ENCODE measurements around the gene DLX1.
"Not testable (repeated sequence)": the region's sequence is repeated elsewhere in the genome, so short reads cannot be mapped to it uniquely, and the experiment has no call there.

DLX1 gene

DNA sequence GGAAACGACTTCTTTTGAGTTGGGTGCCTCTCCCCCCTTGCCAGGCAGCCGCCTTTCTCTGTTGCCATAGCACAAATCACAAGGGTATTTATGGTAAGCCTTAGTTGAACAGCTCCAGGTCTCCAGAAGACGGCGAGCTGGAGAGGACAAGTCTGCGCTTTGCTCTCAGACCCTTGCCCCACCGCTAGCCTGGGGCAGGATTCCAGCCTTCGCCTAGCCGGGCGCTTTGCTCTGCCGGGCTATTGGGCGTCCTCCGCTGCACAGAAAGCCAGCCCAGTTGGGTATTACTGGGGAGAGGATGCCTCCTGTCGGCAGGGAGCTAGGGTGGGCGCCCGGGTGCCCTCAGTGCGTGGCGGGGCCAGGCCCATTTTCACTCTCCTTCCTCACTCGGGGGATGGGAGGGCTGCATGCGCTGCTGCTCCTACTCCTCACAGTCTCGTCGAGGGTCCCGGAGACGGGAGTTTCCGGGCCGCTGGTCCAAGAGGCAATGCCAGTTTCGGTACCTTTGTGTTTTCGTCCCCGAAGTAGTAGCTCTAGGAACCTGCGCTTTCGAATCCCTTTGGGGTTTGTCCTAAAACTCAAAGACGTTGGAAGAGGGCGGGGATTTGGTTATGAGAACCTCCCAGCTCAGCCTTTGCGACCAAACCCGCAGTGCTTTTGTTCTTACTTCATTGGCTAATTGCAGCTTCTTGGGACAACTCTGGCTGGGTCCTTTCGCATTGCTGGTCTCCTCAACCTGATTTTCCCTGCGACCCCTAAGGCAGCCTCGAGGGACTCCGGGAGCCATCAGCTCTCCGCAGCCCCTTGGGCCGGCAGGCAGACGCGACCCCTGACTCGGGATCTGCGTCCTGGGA, 21.0 kb downstream of the DLX1 start:
- H3K36me3 Mint-ChIP-seq, result no peaks in the 10 kb centered on the region
- peak overlapping the region; percentile 34 for H3K4me3 Mint-ChIP-seq
- H3K4me1 Mint-ChIP-seq (ENCODE audit: low read depth), result peaks cover 55% of the 10 kb centered on the region
- peaks cover 48% of the 10 kb centered on the region for H3K27me3 Mint-ChIP-seq
- H3K27ac Mint-ChIP-seq, result no peak overlapping the region
- H3K9me3 Mint-ChIP-seq (ENCODE audit: low read depth), result no peaks in the 10 kb centered on the region

DNA sequence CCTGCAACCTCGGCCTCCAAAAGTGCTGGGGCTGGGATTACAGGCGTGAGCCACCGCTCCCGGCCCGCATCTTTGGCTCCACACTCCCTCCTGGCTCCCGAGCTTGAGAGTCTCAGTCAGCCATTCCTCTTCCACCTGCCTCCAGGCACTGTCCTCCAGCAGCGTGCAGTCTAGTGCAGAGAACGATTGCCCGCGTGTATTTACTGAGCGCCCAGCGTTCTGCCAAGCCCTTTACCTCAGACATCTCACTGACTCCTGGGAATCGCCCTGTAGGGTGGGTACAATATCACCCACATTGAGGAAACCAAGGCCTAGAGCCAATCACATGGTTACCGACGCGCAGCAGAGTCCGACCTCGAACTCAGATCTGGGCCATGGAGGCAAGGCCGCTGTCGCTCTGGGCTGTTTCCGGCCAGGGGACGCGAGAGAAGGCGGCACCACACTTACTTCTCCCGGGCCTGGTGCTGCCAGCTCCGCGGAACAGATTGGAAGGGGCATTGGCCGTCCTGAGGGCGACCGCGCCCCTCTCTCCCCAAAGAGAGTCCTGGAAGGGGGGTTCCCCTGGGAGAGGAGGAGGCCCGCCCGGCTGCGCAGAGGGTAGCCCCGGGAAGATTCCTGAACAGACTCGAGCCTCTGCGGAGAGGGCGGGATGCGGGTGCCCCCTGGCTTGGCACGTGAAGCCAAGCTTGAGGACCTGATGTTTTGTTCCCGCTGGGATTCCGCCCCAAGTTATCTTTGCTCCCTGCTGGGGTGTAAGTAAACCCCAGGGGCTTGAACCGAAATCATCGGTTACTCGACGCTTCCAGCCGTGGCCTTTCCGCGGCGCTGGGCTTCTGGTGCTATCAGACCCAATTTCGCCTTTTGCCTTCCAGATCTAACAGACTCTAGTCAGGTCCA, 22.6 kb downstream of the DLX1 start:
- peaks cover 44% of the 10 kb centered on the region for H3K4me1 Mint-ChIP-seq (ENCODE audit: low read depth)
- no peaks in the 10 kb centered on the region for H3K9me3 Mint-ChIP-seq (ENCODE audit: low read depth)
- no peak overlapping the region for H3K27ac Mint-ChIP-seq

DNA sequence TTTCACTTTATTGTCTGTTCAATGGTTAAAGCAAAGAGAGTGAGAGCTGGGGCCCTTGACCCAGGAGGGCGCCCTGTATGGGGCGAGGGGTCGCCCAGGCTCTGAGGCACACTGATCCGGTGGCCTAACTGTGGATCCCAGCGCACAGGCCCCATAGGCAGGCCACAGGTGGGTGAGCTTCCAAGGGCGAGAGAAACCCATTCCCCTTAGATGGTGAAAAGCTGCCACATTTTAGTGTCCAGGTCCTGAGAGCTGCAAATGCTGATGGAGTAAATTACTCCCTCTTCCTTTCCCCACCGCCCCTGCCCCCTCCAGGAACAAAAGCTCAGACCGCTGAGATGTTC, 23.3 kb downstream of the DLX1 start:
- H3K4me3 Mint-ChIP-seq, result peak overlapping the region; percentile 44
- H3K9me3 Mint-ChIP-seq (ENCODE audit: low read depth), result no peaks in the 10 kb centered on the region
- no peak overlapping the region for H3K27ac Mint-ChIP-seq
- peaks cover 37% of the 10 kb centered on the region for H3K4me1 Mint-ChIP-seq (ENCODE audit: low read depth)
- H3K27me3 Mint-ChIP-seq, result peaks cover 36% of the 10 kb centered on the region
- no peaks in the 10 kb centered on the region for H3K36me3 Mint-ChIP-seq

More for the DNA sequence above, 22.6 kb downstream of the DLX1 start:
- H3K36me3 Mint-ChIP-seq, result no peaks in the 10 kb centered on the region
- peak overlapping the region; percentile 52 for H3K4me3 Mint-ChIP-seq
- peaks cover 41% of the 10 kb centered on the region for H3K27me3 Mint-ChIP-seq

DNA sequence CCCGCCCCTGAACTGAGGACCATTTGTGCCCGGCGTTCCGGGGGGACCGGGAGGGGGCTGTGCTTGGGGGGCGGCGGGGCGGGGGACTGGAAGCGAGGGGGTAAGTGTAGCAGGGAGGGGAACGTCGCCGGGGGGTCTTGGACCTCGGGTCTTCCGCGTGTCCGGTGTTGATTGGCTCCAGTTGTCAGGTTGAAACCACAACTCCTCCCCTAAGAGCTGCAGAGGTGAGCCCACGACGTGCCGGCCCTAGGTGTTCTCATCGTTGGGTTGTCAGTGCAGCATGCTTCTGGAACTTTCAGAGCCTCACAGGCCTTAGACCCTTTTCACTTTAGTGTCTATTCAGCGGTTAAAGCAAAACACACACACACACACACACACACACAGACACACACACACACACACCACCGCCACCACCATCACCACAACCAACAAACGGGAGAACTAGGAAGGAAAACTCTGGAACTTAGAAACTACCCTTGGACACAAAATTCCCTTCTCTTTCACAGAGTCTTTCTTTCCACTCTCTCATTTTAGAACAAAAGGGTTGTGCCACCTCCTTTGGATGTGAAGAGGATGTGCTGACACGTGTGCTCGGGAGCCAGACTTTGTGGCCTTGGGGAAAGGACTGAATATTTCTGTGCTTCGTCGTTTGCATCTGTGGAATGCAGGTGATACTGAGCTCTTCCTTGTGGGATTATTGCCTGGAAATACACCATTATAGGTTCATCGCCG, 24.1 kb downstream of the DLX1 start:
- no peaks in the 10 kb centered on the region for H3K36me3 Mint-ChIP-seq
- H3K27ac Mint-ChIP-seq, result no peak overlapping the region
- peaks cover 28% of the 10 kb centered on the region for H3K27me3 Mint-ChIP-seq
- H3K4me1 Mint-ChIP-seq (ENCODE audit: low read depth), result peaks cover 30% of the 10 kb centered on the region
- no peak overlapping the region for H3K4me3 Mint-ChIP-seq
- H3K9me3 Mint-ChIP-seq (ENCODE audit: low read depth), result no peaks in the 10 kb centered on the region

DNA sequence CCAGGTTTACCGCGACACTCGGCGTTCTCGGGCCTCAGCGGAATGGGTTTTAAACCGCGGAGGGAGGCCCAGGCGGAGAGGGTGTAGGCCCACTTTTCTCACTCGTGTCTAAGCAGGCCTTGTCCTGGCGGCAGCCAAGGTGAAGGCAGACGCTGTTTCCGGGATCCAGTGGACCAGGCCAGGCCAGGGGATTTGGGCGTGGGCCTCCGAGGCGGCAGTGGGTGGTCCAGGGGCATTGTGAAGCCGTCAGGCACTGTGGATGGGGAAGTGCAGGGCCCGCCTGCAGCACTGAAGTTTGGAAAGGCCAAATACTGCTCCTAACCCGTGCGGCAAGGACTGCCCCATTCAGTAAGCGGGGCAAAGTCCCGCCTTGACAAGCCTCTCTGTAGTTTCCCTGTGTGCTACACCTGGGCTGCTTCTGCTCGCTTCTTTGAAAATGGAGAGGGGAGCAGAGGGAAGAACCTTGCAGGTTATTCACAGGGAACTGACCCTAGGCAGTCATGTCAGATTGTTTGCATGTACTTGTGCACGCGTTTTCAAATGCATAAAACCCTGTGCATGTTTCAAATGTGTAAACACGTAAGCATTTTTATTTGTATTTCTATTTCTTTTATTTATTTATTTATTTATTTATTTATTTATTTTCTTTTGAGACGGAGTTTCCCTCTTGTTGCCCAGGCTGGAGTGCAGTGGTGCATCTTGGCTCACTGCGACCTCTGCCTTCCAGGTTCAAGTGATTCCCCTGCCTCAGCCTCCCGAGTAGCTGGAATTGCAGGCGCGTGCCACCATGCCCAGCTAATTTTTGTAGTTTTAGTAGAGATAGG, 24.9 kb downstream of the DLX1 start:
- Mint-ChIP-seq H3K36me3 (no peaks in the 10 kb centered on the region), H3K27ac (no peak overlapping the region)

DNA sequence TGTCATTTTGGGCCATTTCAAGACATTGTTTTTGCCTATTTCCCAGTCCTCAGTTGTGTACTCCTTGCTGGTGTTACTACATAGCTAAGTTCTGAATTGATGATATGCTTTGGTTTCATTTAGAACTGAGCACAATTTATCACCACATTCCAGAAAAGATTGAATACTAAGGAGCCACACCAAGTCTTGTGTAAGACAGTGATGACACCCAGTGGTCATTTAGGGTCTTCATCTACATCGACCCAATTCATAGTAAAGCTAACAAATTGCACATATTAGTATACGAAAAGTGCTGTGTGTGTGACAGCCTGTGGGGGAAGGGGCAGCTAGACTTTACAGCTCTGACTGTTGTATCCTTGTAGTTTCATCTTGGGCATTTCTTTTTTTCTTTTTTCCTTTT, 28.3 kb downstream of the DLX1 start:
- no peak overlapping the region for H3K4me3 Mint-ChIP-seq
- no peak overlapping the region for H3K27ac Mint-ChIP-seq
- peaks cover 13% of the 10 kb centered on the region for H3K27me3 Mint-ChIP-seq
- peaks cover 2% of the 10 kb centered on the region for H3K4me1 Mint-ChIP-seq (ENCODE audit: low read depth)
- H3K9me3 Mint-ChIP-seq (ENCODE audit: low read depth), result no peaks in the 10 kb centered on the region
- H3K36me3 Mint-ChIP-seq, result no peaks in the 10 kb centered on the region

More for the DNA sequence above, 24.9 kb downstream of the DLX1 start:
- Mint-ChIP-seq H3K27me3 (peaks cover 31% of the 10 kb centered on the region), H3K4me1 (ENCODE audit: low read depth) (peaks cover 29% of the 10 kb centered on the region), H3K9me3 (ENCODE audit: low read depth) (no peaks in the 10 kb centered on the region), H3K4me3 (no peak overlapping the region)

DNA sequence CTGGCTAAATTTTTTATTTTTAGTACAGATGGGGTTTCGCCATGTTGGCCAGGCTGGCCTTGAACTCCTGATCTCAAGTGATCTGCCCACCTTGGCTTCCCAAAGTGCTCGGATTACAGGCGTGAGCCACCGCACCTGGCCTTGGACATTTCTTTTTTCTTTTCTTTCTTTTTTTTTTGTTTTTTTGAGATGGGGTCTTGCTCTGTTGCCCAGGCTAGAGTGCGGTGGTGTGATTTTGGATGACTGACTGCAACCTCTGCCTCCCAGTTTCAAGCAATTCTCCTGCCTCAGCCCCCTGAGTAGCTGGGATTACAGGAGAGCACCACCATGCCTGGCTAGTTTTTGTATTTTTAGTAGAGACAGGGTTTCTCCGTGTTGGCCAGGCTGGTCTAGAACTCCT, 28.9 kb downstream of the DLX1 start:
- H3K27me3 Mint-ChIP-seq, result peaks cover 17% of the 10 kb centered on the region
- not testable (repeated sequence) for H3K4me3 Mint-ChIP-seq; H3K4me1 Mint-ChIP-seq (ENCODE audit: low read depth); H3K27ac Mint-ChIP-seq; H3K36me3 Mint-ChIP-seq; H3K9me3 Mint-ChIP-seq (ENCODE audit: low read depth)

DNA sequence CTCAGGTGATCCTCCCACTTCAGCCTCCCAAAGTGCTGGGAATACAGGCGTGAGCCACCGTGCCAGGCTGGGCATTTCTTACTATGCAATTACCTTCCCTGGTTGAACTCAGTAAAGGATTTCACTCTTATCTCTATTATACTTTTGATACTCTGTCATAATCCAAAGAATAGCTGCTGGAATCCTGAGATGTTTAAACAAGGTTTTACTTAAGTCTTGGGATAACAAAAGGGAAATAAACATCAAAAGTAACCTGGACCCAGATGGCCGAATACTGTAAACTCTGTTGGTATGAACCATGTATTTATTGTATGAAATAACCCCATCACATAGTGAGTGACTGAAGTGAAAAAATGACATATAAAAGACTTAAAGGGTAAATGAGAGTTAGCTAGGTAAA, 29.3 kb downstream of the DLX1 start:
- Mint-ChIP-seq H3K27me3 (peaks cover 16% of the 10 kb centered on the region), H3K36me3 (no peaks in the 10 kb centered on the region), H3K9me3 (ENCODE audit: low read depth) (no peaks in the 10 kb centered on the region), H3K4me1 (ENCODE audit: low read depth) (no peaks in the 10 kb centered on the region), H3K27ac (no peak overlapping the region), H3K4me3 (no peak overlapping the region)

DNA sequence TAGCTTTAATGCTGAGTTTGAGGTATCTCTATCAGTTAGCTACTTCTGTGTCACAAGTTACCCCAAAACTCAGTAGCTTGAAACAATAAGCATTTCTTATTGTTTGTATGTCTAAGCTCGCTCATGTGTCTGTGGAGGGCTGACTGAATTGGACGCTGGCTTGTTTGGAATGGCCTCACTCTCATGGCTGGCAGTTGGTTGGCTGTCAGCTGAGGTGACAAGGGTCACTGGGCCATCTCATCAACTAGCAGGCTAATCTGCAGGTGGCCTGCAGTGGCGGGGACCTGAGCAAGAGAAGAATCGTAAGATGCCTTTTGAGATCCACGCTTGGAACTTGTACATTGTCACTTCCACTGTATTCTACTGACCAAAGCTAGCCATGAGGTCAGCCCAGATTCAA, 30.8 kb downstream of the DLX1 start:
- no peaks in the 10 kb centered on the region for H3K36me3 Mint-ChIP-seq
- H3K4me3 Mint-ChIP-seq, result no peak overlapping the region
- H3K4me1 Mint-ChIP-seq (ENCODE audit: low read depth), result no peaks in the 10 kb centered on the region
- H3K27ac Mint-ChIP-seq, result no peak overlapping the region
- H3K27me3 Mint-ChIP-seq, result peaks cover 14% of the 10 kb centered on the region
- no peaks in the 10 kb centered on the region for H3K9me3 Mint-ChIP-seq (ENCODE audit: low read depth)

DNA sequence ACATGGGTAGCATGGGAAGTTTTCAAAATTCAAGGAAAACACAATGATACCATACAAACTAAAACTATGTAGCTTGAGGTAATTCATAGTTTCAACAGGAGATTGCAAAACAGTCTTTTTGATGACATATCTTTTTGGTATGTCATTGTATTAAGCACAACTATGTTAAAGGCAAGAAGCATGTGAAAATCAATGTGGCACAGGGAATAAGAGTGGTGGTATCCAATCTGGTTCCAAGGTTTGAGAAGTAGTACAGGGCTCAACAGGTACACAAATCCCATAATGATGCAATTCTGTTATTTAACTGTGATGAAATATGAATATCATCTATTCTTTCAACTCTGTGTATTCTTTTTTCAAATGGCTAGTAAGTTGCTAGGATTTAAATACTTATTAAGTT, 33.8 kb downstream of the DLX1 start:
- Mint-ChIP-seq H3K9me3 (ENCODE audit: low read depth) (no peaks in the 10 kb centered on the region), H3K4me3 (no peak overlapping the region), H3K36me3 (no peaks in the 10 kb centered on the region), H3K27ac (no peak overlapping the region), H3K27me3 (peaks cover 14% of the 10 kb centered on the region), H3K4me1 (ENCODE audit: low read depth) (no peaks in the 10 kb centered on the region)

DNA sequence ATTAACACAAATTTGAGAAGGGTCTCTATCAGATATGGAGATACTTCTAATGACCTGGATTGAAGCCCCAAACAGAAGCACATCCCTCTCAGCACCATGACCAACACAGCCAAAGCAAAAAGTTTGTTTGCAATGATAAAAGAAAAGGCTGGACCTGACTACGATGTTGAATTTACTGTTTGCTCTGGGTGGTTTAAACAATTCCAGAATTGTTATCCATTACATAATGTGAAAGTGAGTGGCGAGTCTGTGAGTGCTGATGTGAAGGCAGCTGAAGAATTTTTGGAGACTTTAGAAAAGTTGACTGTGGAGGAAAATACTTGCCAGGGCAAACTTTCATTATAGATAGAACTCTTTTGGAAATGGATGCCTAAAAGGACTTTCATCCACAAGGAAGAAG, 34.8 kb downstream of the DLX1 start:
- Mint-ChIP-seq H3K4me1 (ENCODE audit: low read depth) (no peaks in the 10 kb centered on the region), H3K27ac (no peak overlapping the region), H3K27me3 (peaks cover 10% of the 10 kb centered on the region), H3K9me3 (ENCODE audit: low read depth) (no peaks in the 10 kb centered on the region), H3K36me3 (no peaks in the 10 kb centered on the region), H3K4me3 (no peak overlapping the region)

DNA sequence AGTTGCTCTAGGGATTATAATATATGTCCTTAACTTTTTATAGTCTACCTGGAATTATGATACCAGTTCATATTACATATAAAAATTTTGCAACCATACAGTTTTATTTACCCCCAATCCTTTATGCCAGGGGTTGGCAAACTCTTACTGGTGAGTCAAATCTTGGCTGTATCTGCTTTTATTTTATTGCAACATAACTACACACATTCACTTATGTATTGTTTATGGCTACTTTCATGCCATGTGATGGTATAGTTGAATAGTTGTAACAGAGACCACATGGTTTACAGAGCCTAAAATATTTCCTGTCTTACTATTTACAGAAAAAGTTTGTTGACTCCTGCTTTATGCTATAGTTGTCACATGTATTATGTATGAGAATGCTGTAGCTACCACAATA, 43.2 kb downstream of the DLX1 start:
- Mint-ChIP-seq H3K27ac (no peak overlapping the region), H3K36me3 (peaks cover 2% of the 10 kb centered on the region), H3K4me3 (no peak overlapping the region), H3K9me3 (ENCODE audit: low read depth) (peaks cover 3% of the 10 kb centered on the region), H3K27me3 (peaks cover 1% of the 10 kb centered on the region), H3K4me1 (ENCODE audit: low read depth) (no peaks in the 10 kb centered on the region)

DNA sequence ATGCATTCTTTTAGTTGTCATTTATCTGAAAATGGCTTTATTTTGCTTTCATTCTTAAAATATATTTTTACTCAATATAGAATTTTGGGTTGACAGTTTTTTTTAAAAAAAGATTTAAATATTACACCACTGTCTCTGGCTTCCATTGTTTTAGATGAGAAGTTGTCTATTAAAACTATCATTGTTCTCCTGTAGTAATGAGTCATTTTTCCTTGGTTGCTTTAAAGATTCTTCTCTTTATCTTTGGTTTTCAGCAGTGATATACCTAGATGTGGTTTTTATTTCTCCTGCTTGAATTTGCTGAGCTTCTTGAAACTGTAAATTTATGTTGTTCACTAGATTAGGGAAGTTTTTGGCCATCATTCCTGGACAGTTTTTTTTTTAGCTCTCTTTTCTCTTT, 44.1 kb downstream of the DLX1 start:
- Mint-ChIP-seq H3K27me3 (peaks cover 1% of the 10 kb centered on the region), H3K9me3 (ENCODE audit: low read depth) (peaks cover 3% of the 10 kb centered on the region), H3K27ac (no peak overlapping the region), H3K4me3 (no peak overlapping the region), H3K4me1 (ENCODE audit: low read depth) (no peaks in the 10 kb centered on the region), H3K36me3 (peaks cover 2% of the 10 kb centered on the region)

Data from activated naive CD8-positive, alpha-beta T cell (primary cell).